Suprapubic skin (tissue), 4 donors: ENCODE results near the gene TIGD7. TPM values are rescaled to one million over a fixed set of nuclear protein-coding genes. Genes with fewer than 3 reads are reported as not detected.
A peak's percentile ranks its signal among the peaks of the same experiment; 100 is the strongest.
"Not testable (repeated sequence)": the region's sequence is repeated elsewhere in the genome, so short reads cannot be mapped to it uniquely, and the experiment has no call there.

ENCODE experiments used
- DNase-seq, 2 donors: peaks; one replicate each; pipeline ENCODE4 v3.0.0-alpha.2; 2019; ENCODE audit warnings: low spot score in 2 of 2
- H3K27ac ChIP-seq: fragments of 200-600 bp; sonication (generic); one replicate; pipeline ENCODE4 v1.5.1; 2019
- H3K27me3 ChIP-seq: fragments of 200-600 bp; sonication (generic); one replicate; pipeline ENCODE4 v1.5.1; 2019
- H3K36me3 ChIP-seq: fragments of 200-600 bp; sonication (generic); one replicate; pipeline ENCODE4 v1.5.1; 2019
- H3K4me1 ChIP-seq: fragments of 200-600 bp; sonication (generic); one replicate; pipeline ENCODE4 v1.5.1; 2019
- H3K4me3 ChIP-seq: fragments of 200-600 bp; sonication (generic); one replicate; pipeline ENCODE4 v1.5.1; 2019; ENCODE audit warnings: mild to moderate bottlenecking
- H3K9me3 ChIP-seq: fragments of 200-600 bp; sonication (generic); one replicate; pipeline ENCODE4 v1.5.1; 2019
- CTCF ChIP-seq, 2 donors: fragments of 200-600 bp in 1 of 2; fragments of 450-650 bp in 1 of 2; sonication (generic) in 1 of 2; IDR thresholded peaks; one replicate each; pipeline ENCODE4 v1.5.1; 2016 to 2019; ENCODE audit warnings: antibody characterized with exemption in 2 of 2, mild to moderate bottlenecking in 1 of 2, moderate library complexity in 1 of 2
- EP300 ChIP-seq: sonication (generic); formaldehyde crosslinking; IDR thresholded peaks from one replicate; pipeline ENCODE4 v1.6.1; 2017; ENCODE audit warnings: antibody characterized with exemption
- POLR2A ChIP-seq, 2 donors: fragments of 450-650 bp; IDR thresholded peaks; one replicate each; pipeline ENCODE4 v1.6.1; 2017; ENCODE audit warnings: antibody characterized with exemption in 2 of 2, mild to moderate bottlenecking in 2 of 2, moderate library complexity in 2 of 2
- POLR2AphosphoS5 ChIP-seq, 3 donors: sonication (generic); formaldehyde crosslinking; IDR thresholded peaks; one replicate each; pipeline ENCODE4 v1.6.1; 2017; ENCODE audit warnings: antibody characterized with exemption in 3 of 3
- WGBS: methylation state at CpG from one replicate; pipeline ENCODE4 v1.1.5; 2018; 5-methylcytosine and 5-hydroxymethylcytosine counted together
- total RNA-seq, 4 donors: library from RNA; depleted of rRNA; stranded (reverse); fragments of >200 nt; gene quantifications; one replicate each; pipeline ENCODE4 v1.1.0, GENCODE V29; 2016

Gene TIGD7
- total RNA-seq, 4 donors from 2014 or later: 1.9 to 4.3 (median 2.1) TPM

GRCh38 chr16:3274490-3274889 is 30.7 kb downstream of the TIGD7 start:
- no peak for DNase-seq
- Histone ChIP-seq H3K36me3 (no peaks in the 10 kb centered on the region), H3K4me3 (no peak overlapping the region), H3K27ac (no peak overlapping the region), H3K9me3 (no peaks in the 10 kb centered on the region), H3K27me3 (no peaks in the 10 kb centered on the region), H3K4me1 (no peaks in the 10 kb centered on the region)
- 51% methylated on average over 4 of the region's 4 CpGs for WGBS
- no peak for TF ChIP-seq POLR2A (IDR thresholded peaks at IDR 0.05)
- TF ChIP-seq CTCF (IDR thresholded peaks at IDR 0.05): no peak
- no peak for TF ChIP-seq EP300
- TF ChIP-seq POLR2AphosphoS5 (IDR thresholded peaks at IDR 0.05): no peak

GRCh38 chr16:3271281-3271680 is 33.9 kb downstream of the TIGD7 start:
- not testable (repeated sequence) for DNase-seq, H3K4me3 ChIP-seq, H3K4me1 ChIP-seq, H3K27ac ChIP-seq, H3K9me3 ChIP-seq, H3K27me3 ChIP-seq
- WGBS: 94% methylated on average over 22 of the region's 22 CpGs
- peaks cover 19% of the 10 kb centered on the region for H3K36me3 ChIP-seq

GRCh38 chr16:3270718-3271117 is 34.5 kb downstream of the TIGD7 start:
- H3K4me1 ChIP-seq, H3K27ac ChIP-seq, H3K27me3 ChIP-seq, DNase-seq, H3K9me3 ChIP-seq, H3K4me3 ChIP-seq: not testable (repeated sequence)
- WGBS: 90% methylated on average over 5 of the region's 5 CpGs
- H3K36me3 ChIP-seq: peaks cover 21% of the 10 kb centered on the region

- Histone ChIP-seq H3K4me1 (peaks cover 14% of the 10 kb centered on the region), H3K27me3 (no peaks in the 10 kb centered on the region), H3K27ac (no peak overlapping the region), H3K36me3 (peaks cover 21% of the 10 kb centered on the region), H3K9me3 (no peaks in the 10 kb centered on the region), H3K4me3 (no peak overlapping the region)
- TF ChIP-seq POLR2A (IDR thresholded peaks at IDR 0.05) (no peak), CTCF (IDR thresholded peaks at IDR 0.05) (no peak), EP300 (no peak), POLR2AphosphoS5 (IDR thresholded peaks at IDR 0.05) (no peak)
- DNase-seq: no peak
- WGBS: 100% methylated on average over 1 of the region's 1 CpG
These were observed 36.9 kb downstream of the TIGD7 start for GRCh38 chr16:3268294-3268693.

GRCh38 chr16:3266873-3267537 is 38.2 kb downstream of the TIGD7 start:
- peaks cover 18% of the 10 kb centered on the region for H3K4me1 ChIP-seq
- no peak overlapping the region for H3K4me3 ChIP-seq
- no peak for DNase-seq
- 64% methylated on average over 5 of the region's 5 CpGs for WGBS
- H3K27me3 ChIP-seq: no peaks in the 10 kb centered on the region
- peaks cover 21% of the 10 kb centered on the region for H3K36me3 ChIP-seq
- no peaks in the 10 kb centered on the region for H3K9me3 ChIP-seq
- no peak overlapping the region for H3K27ac ChIP-seq
- TF ChIP-seq POLR2A (IDR thresholded peaks at IDR 0.05): no peak
- no peak for TF ChIP-seq CTCF (IDR thresholded peaks at IDR 0.05)
- no peak for TF ChIP-seq POLR2AphosphoS5 (IDR thresholded peaks at IDR 0.05)
- TF ChIP-seq EP300: no peak

- Histone ChIP-seq H3K36me3 (peaks cover 21% of the 10 kb centered on the region), H3K4me1 (peaks cover 18% of the 10 kb centered on the region), H3K27me3 (no peaks in the 10 kb centered on the region), H3K9me3 (no peaks in the 10 kb centered on the region), H3K27ac (peak overlapping the region; percentile 96), H3K4me3 (peak overlapping the region; percentile 73)
- 1% methylated on average over 49 of the region's 77 CpGs for WGBS
- peak; percentile 95 to 96 for DNase-seq
- TF ChIP-seq CTCF (IDR thresholded peaks at IDR 0.05) (peak in 1 of 2 donors; percentile 24), EP300 (no peak), POLR2A (IDR thresholded peaks at IDR 0.05) (peak in 1 of 2 donors; percentile 73), POLR2AphosphoS5 (IDR thresholded peaks at IDR 0.05) (peak in 2 of 3 donors; percentile 7 to 18)
These were observed 40.8 kb downstream of the TIGD7 start for GRCh38 chr16:3264137-3265036.
